Epithelial cell of esophagus (primary cell): ENCODE data around the gene PARP8.

ENCODE experiments used
- DNase-seq: peaks from one replicate; pipeline ENCODE4 v3.0.0; 2010; ENCODE audit warnings: low read depth
- H3K4me3 ChIP-seq: 2 replicates; pipeline ENCODE4 v1.5.1; 2011; ENCODE audit warnings: mild to moderate bottlenecking, low read length, control low read depth
- CTCF ChIP-seq: IDR thresholded peaks from 2 replicates; pipeline ENCODE4 v1.5.1; 2011; ENCODE audit warnings: low read depth, mild to moderate bottlenecking, low read length, control low read depth, inconsistent platforms; ENCODE audit not compliant: insufficient read depth; ENCODE audit errors: missing control alignments

The PARP8 gene

GRCh38 chr5:50822046-50822445 lies 155.6 kb downstream of the PARP8 start:
- TF ChIP-seq CTCF = no peak
- DNase-seq = no peak
- no peak overlapping the region for H3K4me3 ChIP-seq

- no peak for TF ChIP-seq CTCF
- DNase-seq = no peak
- H3K4me3 ChIP-seq = no peak overlapping the region
These were observed 156.3 kb downstream of the PARP8 start for GRCh38 chr5:50822761-50823160.

GRCh38 chr5:50823568-50823967 lies 157.1 kb downstream of the PARP8 start:
- DNase-seq = no peak
- TF ChIP-seq CTCF = no peak
- H3K4me3 ChIP-seq = no peak overlapping the region

GRCh38 chr5:50824109-50824508 lies 157.7 kb downstream of the PARP8 start:
- DNase-seq = no peak
- TF ChIP-seq CTCF = no peak
- no peak overlapping the region for H3K4me3 ChIP-seq

GRCh38 chr5:50827516-50828247 lies 161.2 kb downstream of the PARP8 start:
- H3K4me3 ChIP-seq = no peak overlapping the region
- TF ChIP-seq CTCF = no peak
- DNase-seq = no peak

GRCh38 chr5:50829023-50829422 lies 162.6 kb downstream of the PARP8 start:
- no peak overlapping the region for H3K4me3 ChIP-seq
- TF ChIP-seq CTCF = no peak
- no peak for DNase-seq

GRCh38 chr5:50832657-50833284 lies 166.3 kb downstream of the PARP8 start:
- no peak overlapping the region for H3K4me3 ChIP-seq
- DNase-seq = no peak

More at GRCh38 chr5:50832657-50833284, 166.3 kb downstream of the PARP8 start:
- TF ChIP-seq CTCF = no peak
